Bronchial epithelial cell (primary cell): ENCODE data around the gene ZXDC. TPM values are rescaled to one million over a fixed set of nuclear protein-coding genes. Genes with fewer than 3 reads are reported as not detected.

Source experiments
- DNase-seq: peaks from one replicate; pipeline ENCODE4 v3.0.0-alpha.2; 2010; ENCODE audit warnings: low read depth
- FAIRE-seq: peaks from 2 replicates; lab custom pipeline; 2011; peaks lifted over from hg19 to GRCh38; lab: Jason Lieb, UNC
- H3K27me3 ChIP-seq: 2 replicates; pipeline ENCODE4 v1.5.1; 2011; ENCODE audit warnings: low read length; ENCODE audit not compliant: control insufficient read depth, insufficient read depth
- H3K36me3 ChIP-seq: 2 replicates; pipeline ENCODE4 v1.5.1; 2011; ENCODE audit warnings: low read length; ENCODE audit not compliant: control insufficient read depth, insufficient read depth
- H3K4me3 ChIP-seq: 2 replicates; pipeline ENCODE4 v1.5.1; 2011; ENCODE audit warnings: mild to moderate bottlenecking, low read depth, low read length, control low read depth
- total RNA-seq: library from RNA; depleted of rRNA; stranded (reverse); fragments of >200 nt; gene quantifications from 2 replicates; pipeline ENCODE4 v1.2.1, GENCODE V29; 2014
- TF ChIP-seq, protein P1 (sequence below): IDR thresholded peaks from 2 replicates; pipeline ENCODE4 v1.5.1; 2011; ENCODE audit warnings: mild to moderate bottlenecking, moderate library complexity, low read length, control low read depth, inconsistent platforms; ENCODE audit not compliant: insufficient read depth, severe bottlenecking

The ZXDC gene
- total RNA-seq, 1 donor from 2014 or later: 21.9 TPM

DNA sequence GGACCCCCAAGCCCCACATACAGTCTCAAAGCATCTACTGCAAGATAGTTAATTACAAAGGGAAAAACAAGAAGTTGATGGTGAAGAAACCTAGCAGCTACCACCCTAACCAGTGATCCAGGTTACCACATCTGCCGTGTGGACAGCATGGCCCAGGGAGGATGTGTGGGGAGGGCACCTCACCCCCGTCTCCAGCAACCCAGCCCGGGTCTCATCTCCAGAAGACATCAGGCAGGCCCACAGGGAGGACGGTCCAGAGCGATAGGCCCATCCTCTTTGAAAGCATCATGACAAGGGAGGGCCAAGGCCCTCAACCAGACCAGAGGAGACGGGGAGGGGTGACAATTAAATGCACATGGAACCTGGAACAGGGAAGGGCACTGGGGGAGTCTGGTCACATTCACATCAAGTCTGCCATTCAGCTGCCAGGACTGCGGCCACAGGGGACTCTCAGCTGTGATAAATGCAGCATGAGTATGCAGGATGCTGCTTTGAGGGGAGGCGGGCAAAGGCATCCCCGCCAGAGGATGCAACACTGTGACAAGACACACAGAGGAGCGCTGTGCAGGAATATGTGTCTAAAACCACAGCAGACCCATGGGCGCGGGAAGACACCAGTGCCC, 18.8 kb downstream of the ZXDC start:
- no peak for FAIRE-seq
- H3K36me3 ChIP-seq: peaks cover 33% of the 10 kb centered on the region

DNA sequence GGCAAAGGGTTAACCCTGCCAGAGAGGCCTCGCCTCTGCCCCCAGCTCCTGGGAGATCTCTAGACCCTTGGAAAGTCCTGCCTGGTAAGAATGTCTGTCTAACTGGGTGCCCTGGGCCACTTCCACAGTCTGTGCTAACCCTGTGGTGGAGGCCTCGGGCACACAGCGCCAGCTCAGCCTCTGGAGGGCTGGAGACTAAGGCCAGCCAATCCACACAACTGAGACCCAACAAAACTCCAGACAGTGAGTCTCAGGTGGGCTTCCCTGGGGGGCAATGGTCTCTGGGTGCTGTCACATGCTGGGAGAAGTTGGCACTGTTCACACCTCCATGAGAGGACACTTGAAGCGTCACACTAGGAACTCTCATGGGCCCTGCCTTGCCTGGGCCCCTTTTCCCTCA, 19.5 kb downstream of the ZXDC start:
- Histone ChIP-seq H3K27me3 (no peaks in the 10 kb centered on the region), H3K36me3 (peaks cover 34% of the 10 kb centered on the region), H3K4me3 (no peak overlapping the region)
- FAIRE-seq: no peak
- TF ChIP-seq, protein P1, sequence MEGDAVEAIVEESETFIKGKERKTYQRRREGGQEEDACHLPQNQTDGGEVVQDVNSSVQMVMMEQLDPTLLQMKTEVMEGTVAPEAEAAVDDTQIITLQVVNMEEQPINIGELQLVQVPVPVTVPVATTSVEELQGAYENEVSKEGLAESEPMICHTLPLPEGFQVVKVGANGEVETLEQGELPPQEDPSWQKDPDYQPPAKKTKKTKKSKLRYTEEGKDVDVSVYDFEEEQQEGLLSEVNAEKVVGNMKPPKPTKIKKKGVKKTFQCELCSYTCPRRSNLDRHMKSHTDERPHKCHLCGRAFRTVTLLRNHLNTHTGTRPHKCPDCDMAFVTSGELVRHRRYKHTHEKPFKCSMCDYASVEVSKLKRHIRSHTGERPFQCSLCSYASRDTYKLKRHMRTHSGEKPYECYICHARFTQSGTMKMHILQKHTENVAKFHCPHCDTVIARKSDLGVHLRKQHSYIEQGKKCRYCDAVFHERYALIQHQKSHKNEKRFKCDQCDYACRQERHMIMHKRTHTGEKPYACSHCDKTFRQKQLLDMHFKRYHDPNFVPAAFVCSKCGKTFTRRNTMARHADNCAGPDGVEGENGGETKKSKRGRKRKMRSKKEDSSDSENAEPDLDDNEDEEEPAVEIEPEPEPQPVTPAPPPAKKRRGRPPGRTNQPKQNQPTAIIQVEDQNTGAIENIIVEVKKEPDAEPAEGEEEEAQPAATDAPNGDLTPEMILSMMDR: no peak
- no peak for DNase-seq

More for the DNA sequence above, 18.8 kb downstream of the ZXDC start:
- TF ChIP-seq, protein P1: no peak
- Histone ChIP-seq H3K4me3 (no peak overlapping the region), H3K27me3 (no peaks in the 10 kb centered on the region)
- no peak for DNase-seq

DNA sequence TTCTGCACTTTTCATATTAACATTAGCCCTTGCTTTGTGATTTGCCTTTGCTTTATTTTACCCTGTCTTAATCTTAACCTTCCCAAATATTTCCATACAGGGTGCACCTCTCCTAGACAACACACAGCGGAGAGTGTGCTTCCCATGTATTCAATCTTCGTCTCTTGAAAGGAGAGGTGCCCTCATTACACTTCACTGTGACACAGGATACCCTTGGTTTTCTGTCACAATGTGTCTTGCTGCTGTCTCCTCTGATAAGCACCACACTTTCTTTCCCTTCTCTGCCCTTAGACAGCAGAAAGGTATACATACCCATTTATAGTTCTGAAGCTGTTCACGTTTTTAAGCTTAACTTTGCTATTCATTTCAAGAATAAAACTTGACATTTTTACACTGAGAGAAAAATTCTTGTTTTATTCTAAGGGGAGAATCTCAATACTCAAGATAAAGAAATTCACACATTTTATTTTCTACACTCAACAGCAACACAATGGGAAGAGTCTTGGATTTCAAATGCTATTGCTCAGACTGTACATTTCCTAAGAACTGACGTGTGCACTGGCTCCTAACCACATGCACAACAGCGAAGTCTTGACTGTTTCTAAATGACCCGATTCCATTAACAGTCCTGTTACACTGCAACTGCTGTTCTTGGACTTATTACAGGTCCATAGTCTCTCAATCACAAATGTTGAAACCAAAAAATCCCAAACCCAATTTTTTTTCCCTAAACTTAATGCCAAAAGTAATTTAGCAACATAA, 21.1 kb downstream of the ZXDC start:
- Histone ChIP-seq H3K4me3 (no peak overlapping the region), H3K36me3 (peaks cover 34% of the 10 kb centered on the region), H3K27me3 (no peaks in the 10 kb centered on the region)
- FAIRE-seq (no peak), DNase-seq (no peak)
- TF ChIP-seq, protein P1: no peak

DNA sequence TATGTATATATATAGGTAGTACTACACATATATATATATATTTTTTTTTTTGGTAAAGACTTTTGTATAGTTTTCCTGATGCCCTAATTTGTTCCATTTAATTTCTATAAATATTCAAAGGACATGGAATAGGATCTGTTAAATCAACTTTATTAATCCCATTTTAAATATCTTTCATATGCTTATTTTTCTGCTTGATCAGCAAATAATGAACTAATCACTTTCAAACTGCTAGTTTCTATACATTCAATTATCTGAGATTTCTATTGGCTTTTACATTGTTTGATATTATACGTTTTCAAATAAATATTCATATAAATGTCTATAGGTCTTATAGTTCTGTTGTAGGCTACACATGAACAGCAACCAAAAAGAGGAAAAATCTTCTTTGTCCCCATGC, 21.7 kb downstream of the ZXDC start:
- Histone ChIP-seq H3K4me3 (no peak overlapping the region), H3K36me3 (peaks cover 32% of the 10 kb centered on the region), H3K27me3 (no peaks in the 10 kb centered on the region)
- FAIRE-seq (no peak), DNase-seq (no peak)
- TF ChIP-seq, protein P1: no peak

DNA sequence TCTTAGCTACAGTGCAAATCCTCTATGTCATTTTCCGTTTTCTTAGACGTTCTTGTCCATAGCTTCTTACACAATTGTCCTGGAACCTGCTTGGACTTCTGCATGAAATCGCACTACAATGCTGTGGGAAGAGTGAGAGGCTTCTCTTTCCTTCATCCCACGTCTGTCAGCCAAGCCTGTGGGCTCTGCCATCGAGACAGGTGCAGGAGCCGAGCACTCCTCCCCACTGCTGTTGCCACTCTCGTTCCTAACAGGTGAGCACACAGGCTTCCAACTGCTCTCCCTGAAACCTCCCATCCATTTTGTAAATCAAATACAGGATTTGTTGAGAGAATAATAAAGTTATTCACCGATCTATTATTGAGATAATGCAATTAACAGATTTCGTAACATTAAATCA, 23.5 kb downstream of the ZXDC start:
- H3K4me3 ChIP-seq: no peak overlapping the region
- TF ChIP-seq, protein P1: no peak
- FAIRE-seq: peak; percentile 47
- H3K27me3 ChIP-seq: no peaks in the 10 kb centered on the region
- H3K36me3 ChIP-seq: peaks cover 28% of the 10 kb centered on the region
- DNase-seq: no peak
